Stimulated activated CD8-positive, alpha-beta memory T cell treated with anti-CD3 and anti-CD28 coated beads, Interleukin-12 subunit alpha, Interleukin-12 subunit beta, amount 100 ng/mL, for 4 hours (primary cell): ENCODE data around the gene DEUP1.
"Not testable (repeated sequence)": the region's sequence is repeated elsewhere in the genome, so short reads cannot be mapped to it uniquely, and the experiment has no call there.

Experiments used
- DNase-seq: peaks from one replicate; pipeline ENCODE4 v3.0.0-alpha.2; 2020; ENCODE audit warnings: low read depth

Gene DEUP1, protein sequence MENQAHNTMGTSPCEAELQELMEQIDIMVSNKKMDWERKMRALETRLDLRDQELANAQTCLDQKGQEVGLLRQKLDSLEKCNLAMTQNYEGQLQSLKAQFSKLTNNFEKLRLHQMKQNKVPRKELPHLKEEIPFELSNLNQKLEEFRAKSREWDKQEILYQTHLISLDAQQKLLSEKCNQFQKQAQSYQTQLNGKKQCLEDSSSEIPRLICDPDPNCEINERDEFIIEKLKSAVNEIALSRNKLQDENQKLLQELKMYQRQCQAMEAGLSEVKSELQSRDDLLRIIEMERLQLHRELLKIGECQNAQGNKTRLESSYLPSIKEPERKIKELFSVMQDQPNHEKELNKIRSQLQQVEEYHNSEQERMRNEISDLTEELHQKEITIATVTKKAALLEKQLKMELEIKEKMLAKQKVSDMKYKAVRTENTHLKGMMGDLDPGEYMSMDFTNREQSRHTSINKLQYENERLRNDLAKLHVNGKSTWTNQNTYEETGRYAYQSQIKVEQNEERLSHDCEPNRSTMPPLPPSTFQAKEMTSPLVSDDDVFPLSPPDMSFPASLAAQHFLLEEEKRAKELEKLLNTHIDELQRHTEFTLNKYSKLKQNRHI

DNA sequence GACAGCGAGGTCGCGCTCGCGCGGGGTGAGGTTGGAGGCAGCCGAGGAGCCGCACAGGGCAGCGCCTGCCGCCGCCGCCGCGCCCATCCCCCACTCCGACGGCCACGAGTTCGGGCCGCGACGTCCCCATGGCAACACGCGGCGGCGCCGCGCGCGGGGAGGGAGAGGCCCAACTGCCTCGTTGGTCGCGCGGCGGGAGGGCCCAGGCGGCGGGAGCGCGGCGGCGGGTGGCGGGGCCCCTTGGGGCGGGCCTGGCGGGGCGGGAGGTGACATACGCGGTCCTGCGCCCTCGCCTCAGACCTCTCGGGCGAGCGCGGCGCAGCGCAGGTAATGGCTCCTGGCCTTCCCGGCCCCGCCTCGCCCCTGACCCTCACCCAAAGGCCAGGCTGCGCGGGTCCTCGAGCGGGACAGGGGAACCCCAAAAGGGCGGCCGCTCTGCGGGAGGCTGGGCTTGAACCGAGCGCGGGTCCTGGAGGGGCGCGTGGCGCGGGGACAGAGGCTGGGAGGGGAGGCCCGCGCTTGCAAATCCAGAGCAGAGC is at the start of gene DEUP1:
TSS of gene DEUP1 (plus strand) at position 297 of the 539 bp plus-strand sequence. CDS start 1,518 bp downstream, outside the sequence.
- no peak for DNase-seq

DNA sequence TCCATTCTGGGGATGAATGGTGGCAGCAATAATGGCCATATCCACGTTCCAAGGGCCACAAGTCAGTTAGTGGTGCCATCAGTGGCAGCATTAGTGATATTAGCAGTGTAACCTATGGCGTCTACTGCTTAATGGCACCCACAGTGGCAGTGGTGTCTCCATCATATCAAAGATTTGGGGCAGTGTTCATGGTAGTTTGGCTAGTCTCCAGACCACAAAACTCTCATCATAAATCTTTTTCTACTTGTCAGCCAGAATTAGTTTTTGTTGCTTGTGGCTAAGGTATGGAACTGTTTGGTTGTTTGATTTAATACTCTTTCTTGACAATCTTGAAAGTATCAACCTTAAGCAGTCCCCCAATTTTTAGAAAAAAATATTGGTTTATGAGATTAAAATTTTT is 45.1 kb upstream of the DEUP1 start:
- no peak for DNase-seq

DNA sequence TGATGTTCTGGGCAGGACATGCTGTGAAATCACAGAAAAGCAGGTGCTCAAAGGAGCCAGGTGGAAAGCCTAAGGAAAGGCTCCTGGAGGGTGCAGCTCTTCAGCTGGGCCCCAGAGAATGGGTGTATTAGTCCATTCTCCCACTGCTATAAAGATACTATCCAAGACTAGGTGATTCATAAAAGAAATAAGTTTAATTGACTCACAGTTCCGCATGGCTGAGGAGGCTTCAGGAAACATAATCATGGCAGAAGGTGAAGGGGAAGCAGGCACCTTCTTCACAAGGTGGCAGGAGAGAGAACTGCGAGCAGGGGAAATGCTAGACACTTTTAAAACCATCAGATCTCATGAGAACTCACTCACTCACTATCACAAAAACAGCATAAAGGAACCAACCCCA is 43.1 kb upstream of the DEUP1 start:
- no peak for DNase-seq

DNA sequence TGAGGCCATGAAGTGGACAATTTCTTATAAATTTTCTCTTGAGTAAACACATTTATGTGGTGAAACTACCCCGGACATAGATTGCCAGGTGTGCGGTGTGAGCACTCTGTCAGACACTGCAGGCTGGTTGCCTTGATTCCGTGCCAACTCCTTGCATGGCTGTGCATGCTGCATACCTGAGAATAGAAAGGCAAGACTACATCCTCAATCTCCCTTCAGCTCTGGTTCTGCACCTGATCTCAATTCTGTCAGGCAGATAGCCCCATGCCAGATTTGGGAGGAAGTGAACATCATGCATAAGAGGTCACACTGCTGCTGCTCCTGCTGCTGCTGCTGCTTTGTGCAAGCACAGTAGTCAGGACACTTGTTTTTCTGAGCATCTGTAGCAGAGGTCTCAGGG is 42.5 kb upstream of the DEUP1 start:
- DNase-seq: no peak

DNA sequence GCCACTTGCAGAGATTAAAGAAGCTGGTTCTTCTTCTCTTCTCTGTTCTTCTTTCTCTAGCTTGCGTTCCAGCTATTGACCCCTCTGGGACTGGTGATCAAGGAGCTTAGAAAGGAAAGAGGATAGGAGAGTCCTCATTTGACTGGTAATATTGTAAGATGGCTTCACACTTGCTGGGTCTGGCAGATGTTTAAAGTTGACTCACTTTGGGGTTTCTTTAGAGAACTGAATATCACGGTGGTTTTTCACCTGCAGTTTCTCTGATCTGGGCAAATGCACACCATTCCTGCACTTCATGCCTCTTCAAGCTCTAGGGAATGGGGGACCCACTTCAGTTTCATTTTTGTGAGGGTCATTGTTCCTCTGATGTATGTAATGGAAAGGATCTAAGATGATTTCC is 41.8 kb upstream of the DEUP1 start:
- DNase-seq: no peak

DNA sequence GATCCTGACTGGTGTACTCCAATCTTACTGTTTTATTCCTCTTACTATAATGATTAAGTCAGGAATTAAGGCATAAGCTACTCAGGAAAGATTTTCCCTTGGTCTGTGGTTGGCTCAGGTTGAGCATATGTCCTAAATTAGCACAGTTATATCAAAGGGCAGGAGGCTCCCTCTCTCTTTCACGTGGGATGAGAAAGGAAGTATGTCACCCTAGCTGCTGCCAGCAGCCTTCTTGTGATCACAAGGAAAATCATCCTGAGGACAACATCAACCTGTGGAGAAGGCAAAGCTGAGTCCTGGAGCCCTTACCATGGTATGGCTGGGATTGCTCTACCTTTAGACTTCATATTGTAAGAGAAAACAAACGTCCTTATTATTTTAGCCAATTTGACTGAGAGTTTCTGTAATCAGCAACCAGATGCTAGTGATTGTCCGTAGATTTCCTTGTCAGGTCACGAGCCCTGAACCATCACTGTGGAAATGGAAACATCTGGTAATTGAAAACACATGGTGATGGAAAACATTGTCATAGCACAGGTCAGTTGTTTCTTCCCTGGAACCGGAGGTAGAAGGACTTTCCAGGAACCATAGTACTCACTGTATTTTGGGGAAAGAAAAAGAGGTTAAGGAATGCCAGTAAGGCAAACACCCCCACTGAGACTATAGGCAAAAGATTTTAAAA is 40.6 kb upstream of the DEUP1 start:
- DNase-seq: no peak

GRCh38 chr11:93291110-93291509 is 39.4 kb upstream of the DEUP1 start:
- DNase-seq: no peak

- DNase-seq: no peak
Measured at GRCh38 chr11:93291898-93292297, 38.6 kb upstream of the DEUP1 start.

DNA sequence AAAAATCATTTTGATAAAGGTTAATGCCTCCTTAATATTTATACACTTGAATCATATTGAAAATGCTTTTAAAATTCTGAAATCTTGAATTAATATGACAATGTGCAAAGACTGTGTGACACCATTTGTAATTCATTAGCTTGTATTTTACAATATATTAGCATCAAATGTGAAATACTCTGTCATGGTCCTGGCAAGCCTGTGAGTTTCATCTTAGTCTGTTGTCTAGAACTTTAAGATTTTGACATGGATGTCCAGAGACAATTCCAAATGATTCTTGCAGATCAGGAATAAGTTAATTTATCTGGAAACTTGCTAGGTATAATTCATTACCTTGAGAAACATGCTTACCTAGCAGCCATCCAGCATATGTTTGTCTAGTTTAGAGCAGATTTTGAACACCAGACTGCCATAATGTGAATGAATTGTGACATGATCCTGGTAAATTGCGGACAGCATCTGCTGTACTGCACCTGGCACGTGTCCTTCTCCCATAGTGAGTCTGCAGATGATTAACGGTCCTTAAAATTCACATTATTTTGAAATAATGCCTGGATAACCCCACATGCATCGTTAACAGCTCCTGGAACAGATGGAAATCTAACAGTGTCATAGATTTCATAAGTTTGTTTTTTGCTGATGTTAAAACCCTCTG is 34.5 kb upstream of the DEUP1 start:
- no peak for DNase-seq

- DNase-seq: no peak
Measured at GRCh38 chr11:93303689-93304088, 26.9 kb upstream of the DEUP1 start.

- not testable (repeated sequence) for DNase-seq
Measured at GRCh38 chr11:93314399-93314798, 16.1 kb upstream of the DEUP1 start.

GRCh38 chr11:93319224-93319839 is 11.2 kb upstream of the DEUP1 start:
- no peak for DNase-seq

- DNase-seq: no peak
Measured at GRCh38 chr11:93320230-93320629, 10.3 kb upstream of the DEUP1 start.

- no peak for DNase-seq
Measured at GRCh38 chr11:93322207-93322606, 8.3 kb upstream of the DEUP1 start.

DNA sequence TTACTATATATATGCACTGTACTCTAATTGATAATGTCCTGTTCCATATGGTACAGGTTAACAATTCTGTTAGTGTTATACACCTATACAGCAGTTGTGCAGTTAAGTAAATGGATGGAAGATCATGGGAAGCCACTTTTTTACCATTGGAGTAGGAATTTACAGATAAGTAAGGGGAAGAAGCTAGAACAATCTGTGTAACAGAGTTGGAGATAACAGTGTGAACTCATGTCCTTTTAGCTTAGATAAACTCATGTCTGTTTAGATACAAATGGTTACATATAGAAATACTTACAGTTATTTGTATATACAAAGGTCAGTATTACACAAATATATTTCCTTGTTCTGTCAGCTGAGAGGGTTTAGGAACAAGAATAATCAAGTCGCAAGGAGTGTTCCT is 6.8 kb upstream of the DEUP1 start:
- no peak for DNase-seq

DNA sequence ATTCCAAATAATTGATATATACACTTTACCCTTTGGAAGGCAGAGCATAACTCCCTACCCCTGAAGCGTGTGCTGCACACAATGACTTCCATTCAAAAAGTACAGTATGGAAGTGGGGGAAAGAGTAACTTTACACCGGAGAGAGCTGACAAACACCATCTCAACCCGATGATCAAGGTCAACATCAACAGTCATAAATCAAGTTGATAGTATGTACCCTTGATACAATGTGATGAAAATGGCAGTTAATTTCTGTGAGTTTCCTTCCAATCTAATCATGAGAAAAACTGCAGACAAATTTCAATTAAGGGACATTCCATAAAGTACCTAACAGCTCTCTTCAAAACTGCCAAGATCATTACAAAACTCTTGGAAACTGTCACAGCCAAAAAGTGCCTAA is 6.0 kb upstream of the DEUP1 start:
- no peak for DNase-seq

GRCh38 chr11:93326681-93327080 is 3.9 kb upstream of the DEUP1 start:
- no peak for DNase-seq

DNA sequence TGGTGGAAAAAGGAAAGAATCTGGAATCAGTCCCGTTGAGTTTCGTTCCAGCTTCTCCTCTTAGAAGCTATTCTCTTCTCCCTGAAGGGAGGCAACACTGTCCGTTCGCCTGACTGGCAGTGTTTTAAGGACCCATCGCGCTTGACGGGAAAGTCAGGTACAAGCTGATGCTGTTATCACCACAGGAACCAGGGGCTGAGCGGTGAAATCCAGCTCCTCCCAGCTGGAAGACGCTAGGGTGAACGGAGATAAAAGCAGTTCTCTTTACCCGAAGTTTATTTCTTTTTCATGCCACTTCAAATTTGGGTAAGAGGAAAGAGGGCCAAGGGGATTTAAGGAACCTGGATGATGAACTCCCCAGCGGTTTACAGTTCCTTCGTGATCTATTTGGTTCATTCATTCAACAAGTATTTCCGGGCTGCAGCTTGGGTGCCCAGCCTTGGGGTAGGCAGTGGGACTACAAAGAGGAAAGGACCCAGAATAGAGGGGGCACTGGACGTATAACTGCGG is 551 bp upstream of the DEUP1 start:
- DNase-seq: no peak

GRCh38 chr11:93340223-93340622 is 9.7 kb downstream of the DEUP1 start:
- no peak for DNase-seq

DNA sequence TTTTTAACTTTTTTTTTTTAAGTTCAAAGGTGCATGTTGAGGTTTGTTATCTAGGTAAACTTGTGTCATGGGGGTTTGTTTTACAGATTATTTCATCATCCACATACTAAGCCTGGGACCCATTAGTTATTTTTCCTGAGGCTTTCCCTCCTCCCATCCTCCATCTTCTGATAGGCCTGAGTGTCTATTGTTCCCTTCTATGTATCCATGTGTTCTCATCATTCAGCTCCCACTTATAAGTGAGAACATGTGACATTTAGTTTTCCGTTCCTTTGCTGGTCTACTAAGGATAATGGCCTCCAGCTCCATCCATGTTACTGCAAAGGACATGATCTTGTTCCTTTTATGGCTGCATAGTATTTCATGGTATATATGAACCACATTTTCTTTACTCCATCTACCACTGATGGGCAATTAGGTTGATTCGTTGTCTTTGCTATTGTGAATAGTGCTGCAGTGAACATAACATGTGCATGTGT is 14.4 kb downstream of the DEUP1 start:
- no peak for DNase-seq

- DNase-seq: no peak
Measured at GRCh38 chr11:93348930-93349329, 18.4 kb downstream of the DEUP1 start.

GRCh38 chr11:93350835-93351234 is 20.3 kb downstream of the DEUP1 start:
- no peak for DNase-seq
